Measurements from ENCODE around the gene RIC8B.

DNA sequence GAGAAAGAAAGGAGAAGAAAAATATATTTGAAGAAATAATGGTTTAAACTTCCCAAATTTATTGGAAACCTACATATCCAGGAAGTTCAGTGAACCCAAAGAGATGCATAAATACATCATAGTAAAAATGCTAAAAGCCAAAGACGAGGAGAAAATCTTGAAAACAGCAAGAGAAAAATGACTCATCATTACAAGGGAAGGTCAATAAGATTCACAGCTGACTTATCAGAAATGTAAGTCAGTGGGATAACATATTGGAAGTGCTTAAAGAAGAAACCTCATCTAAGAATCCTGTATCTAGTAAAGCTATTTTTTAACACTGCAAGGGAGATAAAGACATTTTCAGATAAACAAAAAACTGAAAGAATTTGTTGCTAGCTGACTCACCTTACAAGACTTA is 19.9 kb downstream of the RIC8B start:
- TF ChIP-seq, protein P1, sequence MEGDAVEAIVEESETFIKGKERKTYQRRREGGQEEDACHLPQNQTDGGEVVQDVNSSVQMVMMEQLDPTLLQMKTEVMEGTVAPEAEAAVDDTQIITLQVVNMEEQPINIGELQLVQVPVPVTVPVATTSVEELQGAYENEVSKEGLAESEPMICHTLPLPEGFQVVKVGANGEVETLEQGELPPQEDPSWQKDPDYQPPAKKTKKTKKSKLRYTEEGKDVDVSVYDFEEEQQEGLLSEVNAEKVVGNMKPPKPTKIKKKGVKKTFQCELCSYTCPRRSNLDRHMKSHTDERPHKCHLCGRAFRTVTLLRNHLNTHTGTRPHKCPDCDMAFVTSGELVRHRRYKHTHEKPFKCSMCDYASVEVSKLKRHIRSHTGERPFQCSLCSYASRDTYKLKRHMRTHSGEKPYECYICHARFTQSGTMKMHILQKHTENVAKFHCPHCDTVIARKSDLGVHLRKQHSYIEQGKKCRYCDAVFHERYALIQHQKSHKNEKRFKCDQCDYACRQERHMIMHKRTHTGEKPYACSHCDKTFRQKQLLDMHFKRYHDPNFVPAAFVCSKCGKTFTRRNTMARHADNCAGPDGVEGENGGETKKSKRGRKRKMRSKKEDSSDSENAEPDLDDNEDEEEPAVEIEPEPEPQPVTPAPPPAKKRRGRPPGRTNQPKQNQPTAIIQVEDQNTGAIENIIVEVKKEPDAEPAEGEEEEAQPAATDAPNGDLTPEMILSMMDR (IDR thresholded peaks at IDR 0.05; ENCODE audit: low read depth, low read length): no peak
- TF ChIP-seq EZH2phosphoT487 (IDR thresholded peaks at IDR 0.05; ENCODE audit: low read depth): no peak
